ENCODE measurements around the gene PRR5L. TPM values are rescaled to one million over a fixed set of nuclear protein-coding genes. Genes with fewer than 3 reads are reported as not detected.

Gene PRR5L
- total and polyA plus RNA-seq, 2 donors: 4.1 to 5.9 TPM

GRCh38 chr11:36385121-36385970 lies 89.3 kb downstream of the PRR5L start:
- no peaks in the 10 kb centered on the region for H3K27me3 ChIP-seq (ENCODE audit: control insufficient read depth in 2 of 2, insufficient read depth in 1 of 2, low read length in 1 of 2)
- 93% methylated on average over 9 of the region's 9 CpGs for WGBS
- DNase-seq (ENCODE audit: low read depth in 6 of 9, low spot score in 9 of 9): no peak
- H3K9me3 ChIP-seq (ENCODE audit: control insufficient read depth in 2 of 2, insufficient read depth in 1 of 2, low read length in 1 of 2): no peaks in the 10 kb centered on the region
- H3K4me3 ChIP-seq (ENCODE audit: low read length in 2 of 2): no peak overlapping the region
- no peaks in the 10 kb centered on the region for H3K36me3 ChIP-seq (ENCODE audit: control insufficient read depth in 2 of 2, insufficient read depth in 2 of 2, low read length in 1 of 2)
- H3K4me1 ChIP-seq (ENCODE audit: control insufficient read depth in 2 of 2, insufficient read depth in 2 of 2, low read length in 2 of 2): no peaks in the 10 kb centered on the region
- H3K27ac ChIP-seq (ENCODE audit: low read depth in 1 of 2, low read length in 1 of 2): no peak overlapping the region

GRCh38 chr11:36386411-36386810 lies 90.3 kb downstream of the PRR5L start:
- Histone ChIP-seq H3K9me3 (ENCODE audit: control insufficient read depth in 2 of 2, insufficient read depth in 1 of 2, low read length in 1 of 2) (no peaks in the 10 kb centered on the region), H3K36me3 (ENCODE audit: control insufficient read depth in 2 of 2, insufficient read depth in 2 of 2, low read length in 1 of 2) (no peaks in the 10 kb centered on the region), H3K27ac (ENCODE audit: low read depth in 1 of 2, low read length in 1 of 2) (no peak overlapping the region), H3K27me3 (ENCODE audit: control insufficient read depth in 2 of 2, insufficient read depth in 1 of 2, low read length in 1 of 2) (no peaks in the 10 kb centered on the region), H3K4me3 (ENCODE audit: low read length in 2 of 2) (no peak overlapping the region), H3K4me1 (ENCODE audit: control insufficient read depth in 2 of 2, insufficient read depth in 2 of 2, low read length in 2 of 2) (peaks cover 0 to 4% of the 10 kb centered on the region in 2 donors)
- no peak for DNase-seq (ENCODE audit: low read depth in 6 of 9, low spot score in 9 of 9)
- 97% methylated on average over 3 of the region's 3 CpGs for WGBS

DNA sequence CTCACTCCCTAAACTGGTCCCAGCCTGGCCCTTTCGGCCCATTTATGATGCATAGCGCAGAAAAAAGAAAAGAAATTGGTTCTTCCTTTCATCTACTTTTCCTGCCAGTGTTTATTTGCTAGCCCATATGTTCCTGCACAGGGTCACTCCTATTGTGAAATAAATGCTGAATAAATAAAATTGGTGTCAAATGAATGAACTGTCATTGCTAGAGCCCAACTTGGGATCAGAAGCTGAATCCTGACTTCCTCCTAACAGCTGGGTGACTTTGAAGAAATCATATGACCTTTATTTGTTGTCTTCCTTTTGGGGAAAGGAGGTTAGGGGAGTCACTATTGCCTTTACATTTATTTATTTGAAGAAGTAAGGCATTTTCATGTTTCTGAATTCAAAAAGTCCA lies 92.0 kb downstream of the PRR5L start:
- Histone ChIP-seq H3K9me3 (ENCODE audit: control insufficient read depth in 2 of 2, insufficient read depth in 1 of 2, low read length in 1 of 2) (no peaks in the 10 kb centered on the region), H3K4me3 (ENCODE audit: low read length in 2 of 2) (no peak overlapping the region), H3K27me3 (ENCODE audit: control insufficient read depth in 2 of 2, insufficient read depth in 1 of 2, low read length in 1 of 2) (no peaks in the 10 kb centered on the region), H3K36me3 (ENCODE audit: control insufficient read depth in 2 of 2, insufficient read depth in 2 of 2, low read length in 1 of 2) (no peaks in the 10 kb centered on the region), H3K4me1 (ENCODE audit: control insufficient read depth in 2 of 2, insufficient read depth in 2 of 2, low read length in 2 of 2) (peaks cover 0 to 4% of the 10 kb centered on the region in 2 donors), H3K27ac (ENCODE audit: low read depth in 1 of 2, low read length in 1 of 2) (no peak overlapping the region)
- DNase-seq (ENCODE audit: low read depth in 6 of 9, low spot score in 9 of 9): no peak
- WGBS: 94% methylated on average over 2 of the region's 2 CpGs

DNA sequence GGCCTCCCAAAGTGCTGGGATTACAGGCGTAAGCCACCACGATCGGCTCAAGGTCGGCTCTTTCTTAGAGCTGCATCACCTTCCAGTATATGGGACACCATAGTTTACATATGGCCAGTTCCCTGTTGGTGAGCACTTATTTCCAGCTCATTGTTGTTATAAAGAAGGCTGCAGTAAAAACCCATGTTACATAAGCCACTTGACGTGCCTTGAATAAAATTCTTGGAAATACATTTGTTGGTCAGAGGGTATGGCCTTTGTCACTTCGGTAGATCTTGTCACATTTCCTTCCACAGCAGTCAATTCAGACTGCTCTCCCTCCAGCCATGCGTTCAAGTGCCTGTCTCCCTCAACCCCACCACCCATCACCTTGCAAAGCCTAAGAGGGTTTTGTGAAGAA lies 92.9 kb downstream of the PRR5L start:
- Histone ChIP-seq H3K9me3 (ENCODE audit: control insufficient read depth in 2 of 2, insufficient read depth in 1 of 2, low read length in 1 of 2) (no peaks in the 10 kb centered on the region), H3K27ac (ENCODE audit: low read depth in 1 of 2, low read length in 1 of 2) (no peak overlapping the region), H3K36me3 (ENCODE audit: control insufficient read depth in 2 of 2, insufficient read depth in 2 of 2, low read length in 1 of 2) (no peaks in the 10 kb centered on the region), H3K4me1 (ENCODE audit: control insufficient read depth in 2 of 2, insufficient read depth in 2 of 2, low read length in 2 of 2) (peaks cover under 1 to 4% of the 10 kb centered on the region in 2 donors), H3K4me3 (ENCODE audit: low read length in 2 of 2) (no peak overlapping the region), H3K27me3 (ENCODE audit: control insufficient read depth in 2 of 2, insufficient read depth in 1 of 2, low read length in 1 of 2) (no peaks in the 10 kb centered on the region)
- WGBS: 96% methylated on average over 7 of the region's 7 CpGs
- no peak for DNase-seq (ENCODE audit: low read depth in 6 of 9, low spot score in 9 of 9)

- H3K27ac ChIP-seq (ENCODE audit: low read depth in 1 of 2, low read length in 1 of 2): peak overlapping the region in 1 of 2 donors; percentile 31
- H3K27me3 ChIP-seq (ENCODE audit: control insufficient read depth in 2 of 2, insufficient read depth in 1 of 2, low read length in 1 of 2): no peaks in the 10 kb centered on the region
- H3K4me3 ChIP-seq (ENCODE audit: low read length in 2 of 2): no peak overlapping the region
- no peak for DNase-seq (ENCODE audit: low read depth in 6 of 9, low spot score in 9 of 9)
- H3K36me3 ChIP-seq (ENCODE audit: control insufficient read depth in 2 of 2, insufficient read depth in 2 of 2, low read length in 1 of 2): no peaks in the 10 kb centered on the region
- H3K4me1 ChIP-seq (ENCODE audit: control insufficient read depth in 2 of 2, insufficient read depth in 2 of 2, low read length in 2 of 2): peaks cover 5 to 13% of the 10 kb centered on the region in 2 donors
- H3K9me3 ChIP-seq (ENCODE audit: control insufficient read depth in 2 of 2, insufficient read depth in 1 of 2, low read length in 1 of 2): no peaks in the 10 kb centered on the region
- WGBS: 97% methylated on average over 4 of the region's 4 CpGs
Measured at GRCh38 chr11:36389811-36390210, 93.7 kb downstream of the PRR5L start.

GRCh38 chr11:36390963-36391471 lies 94.9 kb downstream of the PRR5L start:
- Histone ChIP-seq H3K27me3 (ENCODE audit: control insufficient read depth in 2 of 2, insufficient read depth in 1 of 2, low read length in 1 of 2) (no peaks in the 10 kb centered on the region), H3K9me3 (ENCODE audit: control insufficient read depth in 2 of 2, insufficient read depth in 1 of 2, low read length in 1 of 2) (no peaks in the 10 kb centered on the region), H3K27ac (ENCODE audit: low read depth in 1 of 2, low read length in 1 of 2) (no peak overlapping the region), H3K4me1 (ENCODE audit: control insufficient read depth in 2 of 2, insufficient read depth in 2 of 2, low read length in 2 of 2) (peaks cover 5 to 13% of the 10 kb centered on the region in 2 donors), H3K36me3 (ENCODE audit: control insufficient read depth in 2 of 2, insufficient read depth in 2 of 2, low read length in 1 of 2) (no peaks in the 10 kb centered on the region), H3K4me3 (ENCODE audit: low read length in 2 of 2) (no peak overlapping the region)
- DNase-seq (ENCODE audit: low read depth in 6 of 9, low spot score in 9 of 9): no peak
- WGBS: 40% methylated on average over 4 of the region's 4 CpGs

DNA sequence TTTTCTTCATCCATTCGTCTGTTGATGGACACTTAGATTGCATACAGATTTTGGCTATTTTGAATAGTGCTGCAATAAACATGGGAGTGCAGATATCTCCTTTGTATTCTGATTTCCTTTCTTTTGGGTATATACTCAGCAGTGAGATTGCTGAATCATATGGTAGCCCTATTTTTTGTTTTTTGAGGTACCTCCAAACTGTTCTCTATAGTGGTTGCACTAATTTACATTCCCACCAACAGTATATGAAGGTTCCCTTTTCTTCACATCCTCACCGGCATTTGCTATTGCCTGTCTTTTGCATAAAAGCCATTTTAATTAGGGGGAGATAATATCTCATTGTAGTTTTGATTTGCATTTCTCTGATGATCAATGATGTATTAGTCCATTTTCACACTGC lies 96.1 kb downstream of the PRR5L start:
- H3K27ac ChIP-seq (ENCODE audit: low read depth in 1 of 2, low read length in 1 of 2): no peak overlapping the region
- H3K27me3 ChIP-seq (ENCODE audit: control insufficient read depth in 2 of 2, insufficient read depth in 1 of 2, low read length in 1 of 2): no peaks in the 10 kb centered on the region
- peaks cover 5 to 13% of the 10 kb centered on the region in 2 donors for H3K4me1 ChIP-seq (ENCODE audit: control insufficient read depth in 2 of 2, insufficient read depth in 2 of 2, low read length in 2 of 2)
- no peak overlapping the region for H3K4me3 ChIP-seq (ENCODE audit: low read length in 2 of 2)
- DNase-seq (ENCODE audit: low read depth in 6 of 9, low spot score in 9 of 9): no peak
- H3K9me3 ChIP-seq (ENCODE audit: control insufficient read depth in 2 of 2, insufficient read depth in 1 of 2, low read length in 1 of 2): no peaks in the 10 kb centered on the region
- no peaks in the 10 kb centered on the region for H3K36me3 ChIP-seq (ENCODE audit: control insufficient read depth in 2 of 2, insufficient read depth in 2 of 2, low read length in 1 of 2)
- 80% methylated on average over 2 of the region's 2 CpGs for WGBS

DNA sequence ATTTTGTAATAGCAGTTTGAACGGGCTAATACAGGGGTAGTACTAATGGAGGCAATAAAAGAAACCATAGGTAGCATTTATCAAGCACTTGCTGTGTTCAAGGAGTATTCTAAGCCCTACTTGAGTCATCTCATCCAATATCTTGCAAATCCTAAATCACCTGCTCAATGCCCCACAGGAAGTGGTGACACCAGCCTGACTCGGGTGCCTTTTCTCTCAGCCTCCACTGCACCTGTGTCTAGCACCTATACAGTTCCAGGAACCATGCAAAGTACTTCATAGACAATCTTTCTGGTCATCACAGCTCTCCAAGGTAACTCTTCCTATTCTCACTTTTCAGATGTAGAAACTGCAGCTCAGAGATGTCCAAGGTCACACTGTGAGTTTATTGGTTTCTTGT lies 98.0 kb downstream of the PRR5L start:
- peaks cover 5 to 17% of the 10 kb centered on the region in 2 donors for H3K4me1 ChIP-seq (ENCODE audit: control insufficient read depth in 2 of 2, insufficient read depth in 2 of 2, low read length in 2 of 2)
- 46% methylated on average over 2 of the region's 2 CpGs for WGBS
- H3K4me3 ChIP-seq (ENCODE audit: low read length in 2 of 2): no peak overlapping the region
- no peaks in the 10 kb centered on the region for H3K27me3 ChIP-seq (ENCODE audit: control insufficient read depth in 2 of 2, insufficient read depth in 1 of 2, low read length in 1 of 2)
- H3K27ac ChIP-seq (ENCODE audit: low read depth in 1 of 2, low read length in 1 of 2): peak overlapping the region in 1 of 2 donors; percentile 11
- H3K9me3 ChIP-seq (ENCODE audit: control insufficient read depth in 2 of 2, insufficient read depth in 1 of 2, low read length in 1 of 2): no peaks in the 10 kb centered on the region
- no peaks in the 10 kb centered on the region for H3K36me3 ChIP-seq (ENCODE audit: control insufficient read depth in 2 of 2, insufficient read depth in 2 of 2, low read length in 1 of 2)
- peak in 1 of 9 donors; percentile 52 for DNase-seq (ENCODE audit: low read depth in 6 of 9, low spot score in 9 of 9)

- 84% methylated on average over 3 of the region's 3 CpGs for WGBS
- peaks cover 5 to 22% of the 10 kb centered on the region in 2 donors for H3K4me1 ChIP-seq (ENCODE audit: control insufficient read depth in 2 of 2, insufficient read depth in 2 of 2, low read length in 2 of 2)
- no peak for DNase-seq (ENCODE audit: low read depth in 6 of 9, low spot score in 9 of 9)
- no peak overlapping the region for H3K4me3 ChIP-seq (ENCODE audit: low read length in 2 of 2)
- H3K36me3 ChIP-seq (ENCODE audit: control insufficient read depth in 2 of 2, insufficient read depth in 2 of 2, low read length in 1 of 2): no peaks in the 10 kb centered on the region
- H3K27me3 ChIP-seq (ENCODE audit: control insufficient read depth in 2 of 2, insufficient read depth in 1 of 2, low read length in 1 of 2): no peaks in the 10 kb centered on the region
- no peak overlapping the region for H3K27ac ChIP-seq (ENCODE audit: low read depth in 1 of 2, low read length in 1 of 2)
- no peaks in the 10 kb centered on the region for H3K9me3 ChIP-seq (ENCODE audit: control insufficient read depth in 2 of 2, insufficient read depth in 1 of 2, low read length in 1 of 2)
Measured at GRCh38 chr11:36394926-36395325, 98.8 kb downstream of the PRR5L start.
